LNCaP clone FGC (cell line): Measurements from ENCODE around the gene USP34.

Source experiments
- DNase-seq: peaks from one replicate; pipeline ENCODE4 v3.0.0-alpha.2; 2011; ENCODE audit warnings: low read depth
- H3K4me3 ChIP-seq: 2 replicates; pipeline ENCODE4 v1.5.1; 2011; ENCODE audit warnings: mild to moderate bottlenecking, low read depth, low read length, control low read depth
- TF ChIP-seq, protein P1 (sequence below): IDR thresholded peaks from 2 replicates; pipeline ENCODE4 v1.5.1; 2012; ENCODE audit warnings: mild to moderate bottlenecking; ENCODE audit not compliant: control insufficient read depth, insufficient read depth; ENCODE audit errors: extremely low read depth

Gene USP34

GRCh38 chr2:61318553-61318952 is 152.3 kb downstream of the USP34 start:
- no peak overlapping the region for H3K4me3 ChIP-seq
- TF ChIP-seq, protein P1, sequence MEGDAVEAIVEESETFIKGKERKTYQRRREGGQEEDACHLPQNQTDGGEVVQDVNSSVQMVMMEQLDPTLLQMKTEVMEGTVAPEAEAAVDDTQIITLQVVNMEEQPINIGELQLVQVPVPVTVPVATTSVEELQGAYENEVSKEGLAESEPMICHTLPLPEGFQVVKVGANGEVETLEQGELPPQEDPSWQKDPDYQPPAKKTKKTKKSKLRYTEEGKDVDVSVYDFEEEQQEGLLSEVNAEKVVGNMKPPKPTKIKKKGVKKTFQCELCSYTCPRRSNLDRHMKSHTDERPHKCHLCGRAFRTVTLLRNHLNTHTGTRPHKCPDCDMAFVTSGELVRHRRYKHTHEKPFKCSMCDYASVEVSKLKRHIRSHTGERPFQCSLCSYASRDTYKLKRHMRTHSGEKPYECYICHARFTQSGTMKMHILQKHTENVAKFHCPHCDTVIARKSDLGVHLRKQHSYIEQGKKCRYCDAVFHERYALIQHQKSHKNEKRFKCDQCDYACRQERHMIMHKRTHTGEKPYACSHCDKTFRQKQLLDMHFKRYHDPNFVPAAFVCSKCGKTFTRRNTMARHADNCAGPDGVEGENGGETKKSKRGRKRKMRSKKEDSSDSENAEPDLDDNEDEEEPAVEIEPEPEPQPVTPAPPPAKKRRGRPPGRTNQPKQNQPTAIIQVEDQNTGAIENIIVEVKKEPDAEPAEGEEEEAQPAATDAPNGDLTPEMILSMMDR: no peak
- no peak for DNase-seq

GRCh38 chr2:61295981-61296380 is 174.9 kb downstream of the USP34 start:
- no peak for DNase-seq
- TF ChIP-seq, protein P1: no peak

DNA sequence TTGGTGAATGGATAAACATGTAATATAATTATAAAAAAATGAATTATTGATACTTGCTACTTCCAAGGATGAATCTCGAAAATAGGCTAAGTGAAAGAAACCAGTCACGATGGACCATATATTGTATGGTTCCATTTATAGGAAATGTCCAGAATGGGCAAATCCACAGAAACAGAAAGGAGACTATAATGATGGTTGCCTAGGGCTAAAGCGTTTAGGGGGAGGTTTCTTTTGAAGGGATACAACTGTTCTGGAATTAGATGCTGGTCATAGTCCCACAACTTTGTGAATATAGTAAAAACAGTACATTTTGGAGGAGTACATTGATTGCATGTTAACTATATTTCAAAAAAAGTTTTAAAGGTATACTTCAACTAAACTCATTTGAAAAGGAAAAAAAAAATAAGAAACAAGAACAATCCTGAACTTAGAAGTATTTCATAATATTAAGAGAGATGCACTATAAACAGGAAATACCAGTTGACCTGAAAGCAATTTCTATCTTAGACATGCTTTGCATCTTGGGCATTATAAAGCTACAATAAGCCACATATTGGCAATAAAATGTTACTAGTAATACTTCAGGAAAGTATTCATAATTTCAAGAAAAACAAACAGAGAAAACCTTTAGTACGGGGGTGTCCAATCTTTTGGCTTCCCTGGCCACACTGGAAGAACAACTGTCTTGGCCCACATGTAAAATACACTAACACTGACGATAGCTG is 178.9 kb downstream of the USP34 start:
- no peak for DNase-seq
- TF ChIP-seq, protein P1: no peak
- H3K4me3 ChIP-seq: no peak overlapping the region

More at GRCh38 chr2:61295981-61296380, 174.9 kb downstream of the USP34 start:
- H3K4me3 ChIP-seq: no peak overlapping the region

DNA sequence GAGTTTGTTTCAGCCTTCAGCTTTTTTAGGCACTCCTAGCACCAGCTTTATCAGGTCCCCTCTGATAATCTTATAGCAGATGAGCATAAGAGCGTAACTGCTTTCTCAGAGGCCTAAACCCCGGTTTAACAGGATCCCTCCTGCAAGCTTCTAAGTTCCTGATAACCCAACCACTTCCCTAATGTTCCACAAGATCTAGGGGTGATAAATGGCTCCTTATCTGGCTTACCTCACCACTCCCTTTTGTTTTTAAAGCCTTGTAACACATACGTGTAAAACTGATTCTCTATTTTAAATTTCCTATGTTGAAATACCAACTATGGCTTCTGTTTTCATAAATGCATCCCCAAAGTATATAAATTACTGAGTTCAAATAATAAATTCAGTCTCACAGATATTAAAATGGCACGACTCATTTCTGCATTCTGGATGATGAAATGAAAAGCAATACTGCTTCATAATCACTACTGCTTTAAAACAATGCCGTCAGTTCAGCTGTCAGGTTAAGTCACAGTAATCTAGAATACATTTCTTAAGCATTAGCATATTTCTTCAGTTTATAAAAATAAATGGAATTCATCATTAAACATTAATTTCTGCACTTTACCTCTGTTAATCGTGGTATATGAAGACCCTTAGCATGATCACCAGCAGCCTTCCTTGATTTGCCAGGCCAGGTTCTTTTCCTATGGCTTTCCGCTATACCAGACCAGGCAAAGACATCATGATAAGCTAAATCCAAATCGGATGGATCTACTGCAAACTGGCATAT is 182.6 kb downstream of the USP34 start:
- DNase-seq: no peak
- TF ChIP-seq, protein P1: no peak
- no peak overlapping the region for H3K4me3 ChIP-seq

DNA sequence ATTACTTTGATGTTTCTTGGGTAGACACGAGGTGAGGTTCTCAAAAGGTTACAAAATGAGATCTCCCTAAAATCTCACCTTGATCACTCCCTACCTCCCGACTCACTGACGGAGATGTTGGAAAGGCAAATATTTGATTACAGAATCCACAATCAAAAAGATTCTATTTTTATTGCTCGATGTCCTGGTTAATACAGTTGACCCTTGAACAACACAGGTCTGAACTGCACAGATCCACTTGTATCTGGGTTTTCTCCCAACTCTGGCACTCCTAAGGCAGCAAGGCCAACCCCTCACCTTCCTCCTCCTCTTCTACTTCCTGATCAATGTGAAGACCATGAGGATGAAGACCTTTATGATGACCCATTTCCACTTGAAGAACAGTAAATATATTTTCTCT is 183.6 kb downstream of the USP34 start:
- TF ChIP-seq, protein P1: no peak
- DNase-seq: no peak
- H3K4me3 ChIP-seq: no peak overlapping the region

DNA sequence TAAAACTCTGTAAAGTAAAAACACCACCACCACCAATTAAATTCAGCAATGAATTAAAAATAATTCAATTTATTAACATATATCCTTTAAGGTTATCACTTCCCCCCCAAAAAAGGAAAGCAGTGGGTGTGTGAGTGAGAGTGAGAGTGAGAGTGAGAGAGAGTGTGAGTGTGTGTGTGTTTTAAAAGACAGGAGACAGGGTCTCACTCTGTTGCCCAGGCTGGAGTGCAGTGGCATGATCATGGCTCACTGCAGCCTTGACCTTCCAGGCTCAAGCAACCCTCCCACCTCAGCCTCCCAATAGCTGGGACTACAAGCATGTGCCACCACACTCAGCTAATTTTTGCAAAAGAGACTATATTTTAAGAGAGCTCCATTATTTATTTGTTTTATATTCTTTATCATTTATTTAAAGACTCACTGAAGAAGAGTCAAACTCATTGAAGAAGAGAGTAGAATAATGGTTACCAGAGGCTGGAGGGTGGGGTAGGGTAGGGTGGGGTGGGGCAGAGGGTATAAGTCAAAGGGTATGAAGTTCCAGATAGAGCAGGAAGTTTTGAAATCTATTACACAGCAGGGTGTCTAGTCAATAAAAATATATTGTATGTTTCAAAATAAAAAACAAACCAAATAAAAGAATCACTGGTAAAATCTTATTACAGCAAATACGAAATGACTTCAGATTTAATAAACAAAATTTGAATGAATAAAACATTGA is 187.3 kb downstream of the USP34 start:
- TF ChIP-seq, protein P1: no peak
- no peak for DNase-seq
- H3K4me3 ChIP-seq: no peak overlapping the region
